ENCODE measurements around the gene NT5DC3. TPM values are rescaled to one million over a fixed set of nuclear protein-coding genes. Genes with fewer than 3 reads are reported as not detected.

NT5DC3 gene
- polyA plus RNA-seq, 2 of the 4 experiments (the other 2 are of a cell fraction): 5.2 to 5.6 TPM

- DNase-seq (ENCODE audit: low read depth in 1 of 2, low spot score in 1 of 2) (no peak), ATAC-seq (peak; percentile 34 to 60; a peak in 3 of 6 replicates), FAIRE-seq (no peak)
- H3K4me2 ChIP-seq: no peak overlapping the region
- H3K27ac ChIP-seq: 0 out of 6 replicates have a peak overlapping the region, but pooled peaks of 1 of the 2 experiments have one; percentile 48
- 93% methylated on average over 5 of the region's 5 CpGs for WGBS (ENCODE audit: missing lambda C conversion rate)
- no peaks in the 10 kb centered on the region for H3K9me3 ChIP-seq
- H3K4me3 ChIP-seq: no peak overlapping the region
- TF ChIP-seq, protein P1, sequence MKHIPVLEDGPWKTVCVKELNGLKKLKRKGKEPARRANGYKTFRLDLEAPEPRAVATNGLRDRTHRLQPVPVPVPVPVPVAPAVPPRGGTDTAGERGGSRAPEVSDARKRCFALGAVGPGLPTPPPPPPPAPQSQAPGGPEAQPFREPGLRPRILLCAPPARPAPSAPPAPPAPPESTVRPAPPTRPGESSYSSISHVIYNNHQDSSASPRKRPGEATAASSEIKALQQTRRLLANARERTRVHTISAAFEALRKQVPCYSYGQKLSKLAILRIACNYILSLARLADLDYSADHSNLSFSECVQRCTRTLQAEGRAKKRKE (CRISPR knock-in tag; IDR thresholded peaks at IDR 0.05; ENCODE audit: low read depth): no peak
- TF ChIP-seq ELK1 (IDR thresholded peaks at IDR 0.05; ENCODE audit: low read depth, low read length): no peak
- TF ChIP-seq CEBPB (IDR thresholded peaks at IDR 0.05): no peak
- no peak for TF ChIP-seq BCL3 (IDR thresholded peaks at IDR 0.05)
- no peak for TF ChIP-seq POLR2A (IDR thresholded peaks at IDR 0.05; ENCODE audit: low read length)
- TF ChIP-seq, protein P2, sequence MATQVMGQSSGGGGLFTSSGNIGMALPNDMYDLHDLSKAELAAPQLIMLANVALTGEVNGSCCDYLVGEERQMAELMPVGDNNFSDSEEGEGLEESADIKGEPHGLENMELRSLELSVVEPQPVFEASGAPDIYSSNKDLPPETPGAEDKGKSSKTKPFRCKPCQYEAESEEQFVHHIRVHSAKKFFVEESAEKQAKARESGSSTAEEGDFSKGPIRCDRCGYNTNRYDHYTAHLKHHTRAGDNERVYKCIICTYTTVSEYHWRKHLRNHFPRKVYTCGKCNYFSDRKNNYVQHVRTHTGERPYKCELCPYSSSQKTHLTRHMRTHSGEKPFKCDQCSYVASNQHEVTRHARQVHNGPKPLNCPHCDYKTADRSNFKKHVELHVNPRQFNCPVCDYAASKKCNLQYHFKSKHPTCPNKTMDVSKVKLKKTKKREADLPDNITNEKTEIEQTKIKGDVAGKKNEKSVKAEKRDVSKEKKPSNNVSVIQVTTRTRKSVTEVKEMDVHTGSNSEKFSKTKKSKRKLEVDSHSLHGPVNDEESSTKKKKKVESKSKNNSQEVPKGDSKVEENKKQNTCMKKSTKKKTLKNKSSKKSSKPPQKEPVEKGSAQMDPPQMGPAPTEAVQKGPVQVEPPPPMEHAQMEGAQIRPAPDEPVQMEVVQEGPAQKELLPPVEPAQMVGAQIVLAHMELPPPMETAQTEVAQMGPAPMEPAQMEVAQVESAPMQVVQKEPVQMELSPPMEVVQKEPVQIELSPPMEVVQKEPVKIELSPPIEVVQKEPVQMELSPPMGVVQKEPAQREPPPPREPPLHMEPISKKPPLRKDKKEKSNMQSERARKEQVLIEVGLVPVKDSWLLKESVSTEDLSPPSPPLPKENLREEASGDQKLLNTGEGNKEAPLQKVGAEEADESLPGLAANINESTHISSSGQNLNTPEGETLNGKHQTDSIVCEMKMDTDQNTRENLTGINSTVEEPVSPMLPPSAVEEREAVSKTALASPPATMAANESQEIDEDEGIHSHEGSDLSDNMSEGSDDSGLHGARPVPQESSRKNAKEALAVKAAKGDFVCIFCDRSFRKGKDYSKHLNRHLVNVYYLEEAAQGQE (IDR thresholded peaks at IDR 0.05): no peak
- TF ChIP-seq CTCF (IDR thresholded peaks at IDR 0.05): no peak
- TF ChIP-seq NFE2L2 (conservative IDR thresholded peaks at IDR 0.05; ENCODE audit: low read length): no peak
- no peak for TF ChIP-seq RAD21 (conservative IDR thresholded peaks at IDR 0.05 in 1 of 2, IDR thresholded peaks at IDR 0.05 in 1 of 2)
- TF ChIP-seq HEYL (CRISPR knock-in tag; IDR thresholded peaks at IDR 0.05): no peak
- TF ChIP-seq, protein P3, sequence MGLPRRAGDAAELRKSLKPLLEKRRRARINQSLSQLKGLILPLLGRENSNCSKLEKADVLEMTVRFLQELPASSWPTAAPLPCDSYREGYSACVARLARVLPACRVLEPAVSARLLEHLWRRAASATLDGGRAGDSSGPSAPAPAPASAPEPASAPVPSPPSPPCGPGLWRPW (IDR thresholded peaks at IDR 0.05): no peak
- TF ChIP-seq HOXB13 (CRISPR knock-in tag; IDR thresholded peaks at IDR 0.05; ENCODE audit: low read depth): no peak
- no peak for TF ChIP-seq ZFP36 (IDR thresholded peaks at IDR 0.05; ENCODE audit: borderline replicate concordance, partially characterized antibody)
- CTCF ChIA-PET: interaction anchor here (0.6 to 2.3 kb wide), 3 partner anchors 12 to 86 kb away, joined by 3 to 12 read pairs (median 3); no protein-coding TSS in a partner anchor
- POLR2A ChIA-PET: no interaction called here
- peaks cover 21% of the 10 kb centered on the region for H3K4me1 ChIP-seq
Measured at GRCh38 chr12:103783744-103784664, 57.0 kb downstream of the NT5DC3 start.

- H3K4me1 ChIP-seq: peaks cover 21% of the 10 kb centered on the region
- ATAC-seq: no peak
- no peak overlapping the region for H3K27ac ChIP-seq
- no peak for DNase-seq (ENCODE audit: low read depth in 1 of 2, low spot score in 1 of 2)
- H3K9me3 ChIP-seq: no peaks in the 10 kb centered on the region
- no peak overlapping the region for H3K4me3 ChIP-seq
- no peak for TF ChIP-seq TFCP2L1 (CRISPR knock-in tag; IDR thresholded peaks at IDR 0.05)
- TF ChIP-seq RFX5 (IDR thresholded peaks at IDR 0.05): no peak
- TF ChIP-seq HDAC2 (IDR thresholded peaks at IDR 0.05): no peak
- no peak for TF ChIP-seq HOXA7 (CRISPR knock-in tag; IDR thresholded peaks at IDR 0.05)
- FAIRE-seq: no peak
- WGBS (ENCODE audit: missing lambda C conversion rate): 93% methylated on average over 3 of the region's 3 CpGs
- no peak overlapping the region for H3K4me2 ChIP-seq
- CTCF ChIA-PET: interaction anchor here (0.7 to 4.4 kb wide), 6 partner anchors 9 to 131 kb away, joined by 3 to 36 read pairs (median 3); no protein-coding TSS in a partner anchor
- POLR2A ChIA-PET: no interaction called here
Measured at GRCh38 chr12:103782399-103782798, 58.6 kb downstream of the NT5DC3 start.
